GM23338 (cell line): Measurements from ENCODE around the gene FOCAD. TPM values are rescaled to one million over a fixed set of nuclear protein-coding genes. Genes with fewer than 3 reads are reported as not detected.

ENCODE experiments used
- EZH2 ChIP-seq: fragments of 200-600 bp; sonication (generic); IDR thresholded peaks from one replicate; pipeline ENCODE4 v1.8.0; 2017; ENCODE audit warnings: antibody characterized with exemption, mild to moderate bottlenecking, low read depth; ENCODE audit not compliant: unreplicated experiment
- EZH2phosphoT487 ChIP-seq: fragments of 200-600 bp; sonication (generic); IDR thresholded peaks from one replicate; pipeline ENCODE4 v1.8.1; 2018; ENCODE audit warnings: antibody characterized with exemption; ENCODE audit not compliant: unreplicated experiment
- JUNB ChIP-seq: IDR thresholded peaks from one replicate; pipeline ENCODE4 v1.6.1; 2016; ENCODE audit warnings: antibody characterized with exemption; ENCODE audit not compliant: unreplicated experiment
- NANOG ChIP-seq: IDR thresholded peaks from 2 replicates; pipeline ENCODE4 v1.6.1; 2016; ENCODE audit warnings: antibody characterized with exemption, borderline replicate concordance
- REST ChIP-seq: IDR thresholded peaks from one replicate; pipeline ENCODE4 v1.6.1; 2018; ENCODE audit warnings: antibody characterized with exemption; ENCODE audit not compliant: unreplicated experiment
- STAT1 ChIP-seq: IDR thresholded peaks from one replicate; pipeline ENCODE4 v1.6.1; 2016; ENCODE audit warnings: antibody characterized with exemption; ENCODE audit not compliant: unreplicated experiment
- ZNF114 ChIP-seq: fragments of 250-450 bp; sonication (Bioruptor Pico); IDR thresholded peaks from 2 replicates; pipeline ENCODE4 v1.5.0; 2020; ENCODE audit warnings: mild to moderate bottlenecking, moderate library complexity
- ZNF331 ChIP-seq: fragments of 250-450 bp; sonication (Bioruptor Pico); IDR thresholded peaks from 2 replicates; pipeline ENCODE4 v1.5.0; 2020; ENCODE audit warnings: low read depth, mild to moderate bottlenecking, moderate library complexity
- ZNF462 ChIP-seq: fragments of 250-450 bp; sonication (Bioruptor Pico); IDR thresholded peaks from 2 replicates; pipeline ENCODE4 v1.5.0; 2020; ENCODE audit warnings: mild to moderate bottlenecking, moderate library complexity
- polyA plus RNA-seq: library from polyadenylated mRNA; unstranded; fragments of >200 nt; fragmentation: Nextera tagmentation; extraction: Ambion mirVana; gene quantifications from 2 replicates; pipeline ENCODE4 v1.2.1, GENCODE V29; 2016
- total RNA-seq: library from RNA; depleted of rRNA; stranded (reverse); fragments of >200 nt; shearing (Covaris generic); gene quantifications from 2 replicates; pipeline ENCODE4 v1.2.3, GENCODE V29; 2014

Gene FOCAD
- total and polyA plus RNA-seq, 2 experiments from 2014 or later = 13.7 to 66.5 TPM

- TF ChIP-seq ZNF462 (CRISPR knock-in tag) = no peak
- TF ChIP-seq EZH2 = no peak
- no peak for TF ChIP-seq STAT1
- TF ChIP-seq EZH2phosphoT487 = no peak
- TF ChIP-seq REST = no peak
- no peak for TF ChIP-seq NANOG
- TF ChIP-seq JUNB = no peak
- no peak for TF ChIP-seq ZNF331 (CRISPR knock-in tag)
- TF ChIP-seq ZNF114 (CRISPR knock-in tag) = no peak
Measured at GRCh38 chr9:20978249-20978648, 294.2 kb downstream of the FOCAD start (continued).
